Adrenal gland (tissue), 12 donors: ENCODE results near the gene ETFDH. TPM values are rescaled to one million over a fixed set of nuclear protein-coding genes. Genes with fewer than 3 reads are reported as not detected.

Source experiments
- DNase-seq, 7 donors: peaks; one replicate each; pipeline ENCODE4 v3.0.0-alpha.2; 2019 to 2020
- H3K27ac ChIP-seq, 5 donors: fragments of 200-600 bp; sonication (generic) in 4 of 5; 1 replicate in 3 of 5; 2 replicates in 2 of 5; pipeline versions ENCODE4 v1.5.1 to v1.8.0; 2016 to 2020; ENCODE audit warnings: mild to moderate bottlenecking in 1 of 5
- H3K27me3 ChIP-seq: fragments of 200-600 bp; 2 replicates; pipeline ENCODE4 v1.8.0; 2021
- H3K36me3 ChIP-seq, 2 donors: fragments of 200-600 bp; replicated peaks in 1 of 2; 1 replicate in 1 of 2; 2 replicates in 1 of 2; pipeline versions ENCODE4 v1.5.1 to v1.8.0; 2018 to 2022
- H3K4me1 ChIP-seq, 2 donors: fragments of 200-600 bp; replicated peaks in 1 of 2; 1 replicate in 1 of 2; 2 replicates in 1 of 2; pipeline versions ENCODE4 v1.5.1 to v1.8.0; 2018 to 2021
- H3K4me3 ChIP-seq, 4 donors: fragments of 200-600 bp; sonication (generic) in 3 of 4; one replicate each; pipeline ENCODE4 v1.5.1; 2016 to 2018
- H3K9me3 ChIP-seq, 3 donors: fragments of 200-600 bp; sonication (generic) in 1 of 3; replicated peaks in 1 of 3; 1 replicate in 2 of 3; 2 replicates in 1 of 3; pipeline versions ENCODE4 v1.5.1 to v1.8.0; 2016 to 2021
- POLR2A ChIP-seq, 2 donors: fragments of 450-650 bp; IDR thresholded peaks; one replicate each; pipeline ENCODE4 v1.6.1; 2017; ENCODE audit warnings: antibody characterized with exemption in 2 of 2, mild to moderate bottlenecking in 2 of 2, moderate library complexity in 1 of 2
- WGBS, 4 donors: extraction: QIAGEN DNeasy Blood & Tissue Kit in 2 of 4; methylation state at CpG; one replicate each; pipeline versions ENCODE4 v1.1.5 to v1.1.7; 2013 to 2017; 5-methylcytosine and 5-hydroxymethylcytosine counted together
- intact Hi-C, 2 donors: fragments of 100-400 bp; cut with DNase I; formaldehyde crosslinking; loops; one replicate each; pipeline versions ENCODE4 v1.14.1 to v1.15.0; 2022 to 2023
- polyA plus RNA-seq, 3 donors: library from polyadenylated mRNA; stranded (reverse); fragments of 200-250 nt in 2 of 3; fragments of 350-450 nt in 1 of 3; fragmentation: Illumina TruSeq in 1 of 3; extraction: RNeasy Lipid Tissue Mini Kit (QIAGEN cat#74804) in 1 of 3; gene quantifications; one replicate each; pipeline ENCODE4 v1.2.3, GENCODE V29; 2013 to 2014
- total RNA-seq, 9 donors: library from RNA; depleted of rRNA in 4 of 9; stranded (reverse); fragments of >200 nt in 4 of 9; fragments of 120-200 nt in 1 of 9; fragmentation: NEBNext Ultra II Directional in 1 of 9; extraction: Animal tissue kit (Norgen Biotek cat#: 25700) in 1 of 9; gene quantifications; one replicate each; pipeline versions ENCODE4 v1.1.0 to v1.2.4, GENCODE V29; 2013 to 2023
- TF ChIP-seq, protein P1 (sequence below), 6 experiments: fragments of 450-650 bp in 4 of 6; fragments of 200-600 bp in 2 of 6; sonication (generic) in 1 of 6; IDR thresholded peaks; 1 replicate in 5 of 6; 2 replicates in 1 of 6; pipeline versions ENCODE4 v1.5.1 to v1.8.0; 2016 to 2021; ENCODE audit warnings: antibody characterized with exemption in 6 of 6, mild to moderate bottlenecking in 2 of 6, moderate library complexity in 1 of 6
- donor health status: healthy with polysubstance abuse.
- donor health status: Bipolar disorder and iron deficiency.
- donor health status: DM: yes; HTN: yes; CAD: no.
- donor health status: DM: no; HTN: no; CAD: no.
- donor health status: DM: no; HTN: no; CAD: no.
- donor health status: DM: yes; HTN: yes; CAD: no.

ETFDH gene
- total and polyA plus RNA-seq, 12 donors: 22.7 to 166 (median 86.4) TPM

DNA sequence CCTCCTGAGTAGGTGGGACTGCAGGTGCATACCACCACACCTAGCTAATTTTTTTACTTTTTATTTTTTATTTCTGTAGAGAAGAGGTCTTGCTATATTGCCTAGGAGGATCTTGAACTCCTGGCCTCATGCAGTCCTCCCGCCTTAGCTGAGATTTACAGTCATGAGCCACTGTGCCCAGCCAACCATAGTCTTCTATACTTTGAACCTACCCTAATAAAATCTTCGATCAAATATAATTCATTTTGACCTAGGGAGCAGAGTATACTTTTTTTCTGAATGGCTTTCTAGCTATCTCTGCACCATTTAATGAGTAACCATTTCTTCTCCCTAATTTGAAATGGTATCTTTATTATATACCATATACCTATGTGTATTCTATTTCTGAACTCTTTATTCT is 6.7 kb downstream of the ETFDH start:
- Histone ChIP-seq H3K9me3 (no peaks in the 10 kb centered on the region), H3K27me3 (no peaks in the 10 kb centered on the region), H3K4me1 (peaks cover 0 to 8% of the 10 kb centered on the region in 2 donors), H3K36me3 (peaks cover 0 to 3% of the 10 kb centered on the region in 2 donors), H3K27ac (no peak overlapping the region), H3K4me3 (no peak overlapping the region)
- no peak for TF ChIP-seq POLR2A (IDR thresholded peaks at IDR 0.05)
- TF ChIP-seq, protein P1, sequence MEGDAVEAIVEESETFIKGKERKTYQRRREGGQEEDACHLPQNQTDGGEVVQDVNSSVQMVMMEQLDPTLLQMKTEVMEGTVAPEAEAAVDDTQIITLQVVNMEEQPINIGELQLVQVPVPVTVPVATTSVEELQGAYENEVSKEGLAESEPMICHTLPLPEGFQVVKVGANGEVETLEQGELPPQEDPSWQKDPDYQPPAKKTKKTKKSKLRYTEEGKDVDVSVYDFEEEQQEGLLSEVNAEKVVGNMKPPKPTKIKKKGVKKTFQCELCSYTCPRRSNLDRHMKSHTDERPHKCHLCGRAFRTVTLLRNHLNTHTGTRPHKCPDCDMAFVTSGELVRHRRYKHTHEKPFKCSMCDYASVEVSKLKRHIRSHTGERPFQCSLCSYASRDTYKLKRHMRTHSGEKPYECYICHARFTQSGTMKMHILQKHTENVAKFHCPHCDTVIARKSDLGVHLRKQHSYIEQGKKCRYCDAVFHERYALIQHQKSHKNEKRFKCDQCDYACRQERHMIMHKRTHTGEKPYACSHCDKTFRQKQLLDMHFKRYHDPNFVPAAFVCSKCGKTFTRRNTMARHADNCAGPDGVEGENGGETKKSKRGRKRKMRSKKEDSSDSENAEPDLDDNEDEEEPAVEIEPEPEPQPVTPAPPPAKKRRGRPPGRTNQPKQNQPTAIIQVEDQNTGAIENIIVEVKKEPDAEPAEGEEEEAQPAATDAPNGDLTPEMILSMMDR (IDR thresholded peaks at IDR 0.05): no peak
- 97 to 98% (median 97%) methylated on average over 2 of the region's 2 CpGs for WGBS, 4 donors
- intact Hi-C loops: no loop called here
- no peak for DNase-seq

DNA sequence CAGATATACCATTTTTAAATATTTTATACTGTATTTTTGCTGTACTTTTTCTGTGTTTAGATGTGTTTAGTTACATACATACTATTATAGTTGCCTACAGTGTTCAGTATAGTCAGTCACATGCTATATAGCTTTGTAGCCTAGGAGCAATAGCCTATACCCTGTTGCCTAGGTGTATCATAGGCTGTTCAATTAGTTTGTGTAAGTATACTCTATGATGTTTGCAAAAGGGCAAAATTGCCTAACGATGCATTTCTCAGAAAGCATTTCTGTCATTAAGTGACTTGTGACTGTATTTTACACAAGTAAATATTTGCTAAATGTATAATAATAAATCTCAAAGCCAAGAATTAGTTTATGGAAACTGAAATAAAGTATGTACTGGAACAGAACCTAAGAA is 9.5 kb downstream of the ETFDH start:
- H3K4me3 ChIP-seq: no peak overlapping the region
- no peaks in the 10 kb centered on the region for H3K27me3 ChIP-seq
- no peak for DNase-seq
- peaks cover 0 to 6% of the 10 kb centered on the region in 2 donors for H3K36me3 ChIP-seq
- intact Hi-C loops: no loop called here
- TF ChIP-seq, protein P1 (IDR thresholded peaks at IDR 0.05): no peak
- no peak for TF ChIP-seq POLR2A (IDR thresholded peaks at IDR 0.05)
- WGBS, 4 donors: 86 to 96% (median 91%) methylated on average over 1 of the region's 1 CpG
- H3K9me3 ChIP-seq: no peaks in the 10 kb centered on the region
- peaks cover 0 to 8% of the 10 kb centered on the region in 2 donors for H3K4me1 ChIP-seq
- no peak overlapping the region for H3K27ac ChIP-seq

DNA sequence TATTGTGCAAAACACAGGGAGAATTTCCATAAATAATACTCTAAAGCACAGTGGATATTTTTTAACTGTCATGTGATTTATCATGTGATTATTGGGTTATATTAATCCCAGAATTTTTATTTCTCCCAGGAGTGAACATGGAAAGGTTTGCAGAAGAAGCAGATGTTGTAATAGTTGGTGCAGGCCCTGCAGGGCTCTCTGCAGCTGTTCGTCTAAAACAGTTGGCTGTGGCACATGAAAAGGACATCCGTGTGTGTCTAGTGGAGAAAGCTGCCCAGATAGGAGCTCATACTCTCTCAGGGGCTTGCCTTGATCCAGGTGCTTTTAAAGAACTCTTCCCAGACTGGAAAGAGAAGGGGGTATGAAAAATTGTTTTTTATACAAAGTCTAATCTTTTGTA is 10.0 kb downstream of the ETFDH start:
- no peak for TF ChIP-seq POLR2A (IDR thresholded peaks at IDR 0.05)
- TF ChIP-seq, protein P1 (IDR thresholded peaks at IDR 0.05): no peak
- H3K27ac ChIP-seq: no peak overlapping the region
- H3K9me3 ChIP-seq: no peaks in the 10 kb centered on the region
- H3K27me3 ChIP-seq: no peaks in the 10 kb centered on the region
- peaks cover 0 to 8% of the 10 kb centered on the region in 2 donors for H3K4me1 ChIP-seq
- peaks cover 0 to 6% of the 10 kb centered on the region in 2 donors for H3K36me3 ChIP-seq
- H3K4me3 ChIP-seq: no peak overlapping the region
- intact Hi-C loops: no loop called here
- 70 to 85% (median 73%) methylated on average over 2 of the region's 2 CpGs for WGBS, 4 donors
- no peak for DNase-seq

DNA sequence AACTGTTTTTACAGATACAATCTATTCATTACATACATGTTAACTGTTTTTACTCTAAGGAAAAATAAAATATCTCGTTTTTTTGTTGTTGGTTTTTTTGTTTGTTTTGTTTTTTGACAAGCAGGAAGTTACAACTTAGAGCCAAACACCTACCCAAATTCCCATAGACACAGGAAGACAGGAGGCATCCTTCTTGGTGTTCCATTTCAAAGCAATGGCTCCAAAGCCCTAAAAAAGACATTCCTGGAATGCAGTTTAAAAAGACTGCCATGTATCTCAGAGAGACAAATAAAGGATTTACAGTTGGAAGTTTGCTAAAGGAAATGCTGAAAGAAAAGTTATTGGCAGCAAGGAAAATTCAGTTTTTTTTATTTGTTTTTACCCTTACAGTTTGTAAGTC is 16.7 kb downstream of the ETFDH start:
- no peak overlapping the region for H3K27ac ChIP-seq
- peaks cover 0 to 13% of the 10 kb centered on the region in 2 donors for H3K36me3 ChIP-seq
- TF ChIP-seq, protein P1 (IDR thresholded peaks at IDR 0.05): no peak
- no peak for TF ChIP-seq POLR2A (IDR thresholded peaks at IDR 0.05)

More for the DNA sequence above, 16.7 kb downstream of the ETFDH start:
- Histone ChIP-seq H3K27me3 (no peaks in the 10 kb centered on the region), H3K4me1 (no peaks in the 10 kb centered on the region), H3K4me3 (no peak overlapping the region), H3K9me3 (no peaks in the 10 kb centered on the region)
- 77 to 88% (median 81%) methylated on average over 1 of the region's 1 CpG for WGBS, 4 donors
- no peak for DNase-seq
- intact Hi-C loops: no loop called here
